ENCODE data around the gene ZNF385D.
"Not testable (repeated sequence)": the region's sequence is repeated elsewhere in the genome, so short reads cannot be mapped to it uniquely, and the experiment has no call there.

ZNF385D gene

GRCh38 chr3:21390136-21390535, 360.9 kb downstream of the ZNF385D start:
- no peak for DNase-seq (ENCODE audit: low read depth in 3 of 3)

GRCh38 chr3:21387142-21387826, 363.7 kb downstream of the ZNF385D start:
- DNase-seq (ENCODE audit: low read depth in 3 of 3) = not testable (repeated sequence)

DNA sequence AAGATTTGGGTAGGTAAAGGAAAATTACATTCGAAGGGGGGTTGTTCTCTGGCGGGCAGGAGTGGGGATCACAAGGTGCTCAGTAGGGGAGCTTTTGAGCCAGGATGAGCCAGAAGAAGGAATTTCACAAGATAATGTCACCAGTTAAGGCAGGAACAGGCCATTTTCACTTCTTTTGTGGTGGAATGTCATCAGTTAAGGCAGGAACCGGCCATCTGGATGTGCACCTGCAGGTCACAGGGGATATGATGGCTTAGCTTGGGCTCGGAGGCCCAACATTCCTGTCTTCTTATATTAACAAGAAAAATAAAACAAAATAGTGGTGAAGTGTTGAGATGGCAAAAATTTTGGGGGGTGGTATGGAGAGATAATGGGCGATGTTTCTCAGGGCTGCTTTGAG, 373.0 kb downstream of the ZNF385D start:
- DNase-seq (ENCODE audit: low read depth in 3 of 3) = not testable (repeated sequence)

DNA sequence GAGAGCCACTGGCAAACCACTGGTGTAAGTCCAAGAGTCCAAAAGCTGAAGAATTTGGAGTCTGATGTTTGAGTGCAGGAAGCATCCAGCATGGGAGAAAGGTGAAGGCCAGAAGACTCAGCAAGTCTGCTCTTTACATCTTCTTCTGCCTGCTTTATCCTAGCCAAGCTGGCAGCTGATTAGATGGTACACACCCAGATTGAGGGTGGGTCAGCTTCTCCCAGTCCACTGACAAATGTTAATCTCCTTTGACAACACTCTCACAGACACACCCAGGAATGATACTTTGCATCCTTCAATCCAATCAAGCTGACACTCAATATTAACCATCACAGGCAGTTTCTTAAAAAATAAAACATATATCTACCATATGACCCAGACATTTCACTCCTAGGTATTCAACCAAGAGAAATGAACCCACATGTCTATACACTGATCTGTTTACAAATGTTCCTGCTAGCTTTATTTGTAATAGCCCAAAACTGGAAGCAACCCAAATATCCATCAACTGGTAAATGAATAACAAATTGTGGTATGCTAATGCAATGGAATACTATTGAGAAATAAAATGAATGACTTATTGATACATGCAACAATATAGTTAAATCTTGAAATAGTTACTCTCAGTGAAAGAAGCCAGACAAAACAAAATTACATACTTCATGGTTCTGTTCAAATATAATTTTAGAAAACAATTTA, 373.8 kb downstream of the ZNF385D start:
- no peak for DNase-seq (ENCODE audit: low read depth in 3 of 3)

- no peak for DNase-seq (ENCODE audit: low read depth in 3 of 3)
Measured at GRCh38 chr3:21372316-21372715, 378.7 kb downstream of the ZNF385D start.
